Muscle of leg (tissue), 11 donors: Measurements from ENCODE around the gene GOLGA8B. TPM values are rescaled to one million over a fixed set of nuclear protein-coding genes. Genes with fewer than 3 reads are reported as not detected.
"Not testable (repeated sequence)": the region's sequence is repeated elsewhere in the genome, so short reads cannot be mapped to it uniquely, and the experiment has no call there.

Experiments
- DNase-seq: peaks from one replicate; pipeline ENCODE4 v3.0.0; 2013
- H3K27ac ChIP-seq: one replicate; pipeline ENCODE4 v1.5.1; 2013; ENCODE audit warnings: mild to moderate bottlenecking, low read length, control low read depth
- H3K27me3 ChIP-seq: one replicate; pipeline ENCODE4 v1.6.1; 2013; ENCODE audit warnings: low read length; ENCODE audit not compliant: control insufficient read depth, insufficient read depth
- H3K36me3 ChIP-seq: one replicate; pipeline ENCODE4 v1.6.1; 2013; ENCODE audit warnings: low read length; ENCODE audit not compliant: control insufficient read depth, insufficient read depth
- H3K4me1 ChIP-seq: one replicate; pipeline ENCODE4 v1.6.1; 2013; ENCODE audit warnings: low read length; ENCODE audit not compliant: control insufficient read depth, insufficient read depth
- H3K4me3 ChIP-seq: one replicate; pipeline ENCODE4 v1.5.1; 2013; ENCODE audit warnings: low read length, control low read depth
- H3K9me3 ChIP-seq: replicated peaks from 2 replicates; pipeline ENCODE4 v1.6.1; 2013; ENCODE audit warnings: low read depth, low read length; ENCODE audit not compliant: control insufficient read depth
- WGBS: methylation state at CpG from one replicate; pipeline ENCODE4 v1.1.5; 2013; ENCODE audit warnings: missing lambda C conversion rate; ENCODE audit not compliant: insufficient coverage; 5-methylcytosine and 5-hydroxymethylcytosine counted together
- polyA plus RNA-seq, 8 donors: library from polyadenylated mRNA; unstranded; fragments of 120-200 nt; gene quantifications; one replicate each; pipeline versions ENCODE4 v1.2.1 to v1.2.3, GENCODE V29; 2013; ENCODE audit warnings: inconsistent platforms in 1 of 8, low replicate concordance in 1 of 8; ENCODE audit not compliant: insufficient read length in 8 of 8, insufficient read depth in 1 of 8
- total RNA-seq: library from RNA; stranded (reverse); fragments of 120-200 nt; gene quantifications from one replicate; pipeline ENCODE4 v1.2.4, GENCODE V29; 2013

Gene GOLGA8B
- total and polyA plus RNA-seq, 9 donors = 15.6 to 66.8 (median 27.1) TPM

DNA sequence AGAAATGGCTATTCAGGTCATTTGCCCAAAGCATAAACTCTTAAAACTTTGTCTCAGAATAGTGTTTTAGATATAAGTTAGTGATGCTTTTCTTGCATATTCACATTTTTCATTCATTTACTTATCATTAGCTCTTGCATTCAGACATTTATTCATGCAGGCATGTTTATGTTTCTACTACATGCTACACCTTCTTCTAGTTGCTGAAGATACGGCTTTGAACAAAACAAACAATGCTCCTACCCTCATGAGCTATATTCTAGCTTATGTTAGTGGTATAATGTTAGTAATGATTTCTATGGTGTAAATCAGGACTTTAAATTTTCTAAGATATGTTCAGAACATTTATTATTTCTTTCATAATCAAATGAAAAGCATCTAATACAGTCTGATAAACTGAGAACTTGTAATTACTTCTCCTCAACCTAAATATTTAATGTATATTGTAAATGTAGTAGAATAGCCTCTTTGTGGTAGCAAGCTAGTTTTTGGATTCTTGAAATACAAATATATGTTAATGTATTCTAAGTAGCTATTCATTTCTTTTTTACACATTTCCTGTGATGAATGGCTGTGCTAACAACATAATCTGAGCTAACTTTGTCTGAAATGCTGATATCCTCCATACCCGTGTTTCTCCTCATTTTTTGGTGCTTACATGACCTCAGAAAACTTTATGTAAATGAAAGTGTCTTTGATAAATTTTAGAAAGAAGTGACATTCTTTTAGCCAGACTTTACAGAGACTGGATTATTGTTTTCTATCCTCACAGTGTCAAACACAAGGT, 15.5 kb upstream of the GOLGA8B start:
- Histone ChIP-seq H3K36me3 (no peaks in the 10 kb centered on the region), H3K27me3 (no peaks in the 10 kb centered on the region), H3K4me1 (no peaks in the 10 kb centered on the region), H3K9me3 (no peaks in the 10 kb centered on the region), H3K4me3 (no peak overlapping the region), H3K27ac (no peak overlapping the region)
- WGBS = no CpG with 5 or more reads among the region's 2 CpGs
- no peak for DNase-seq

DNA sequence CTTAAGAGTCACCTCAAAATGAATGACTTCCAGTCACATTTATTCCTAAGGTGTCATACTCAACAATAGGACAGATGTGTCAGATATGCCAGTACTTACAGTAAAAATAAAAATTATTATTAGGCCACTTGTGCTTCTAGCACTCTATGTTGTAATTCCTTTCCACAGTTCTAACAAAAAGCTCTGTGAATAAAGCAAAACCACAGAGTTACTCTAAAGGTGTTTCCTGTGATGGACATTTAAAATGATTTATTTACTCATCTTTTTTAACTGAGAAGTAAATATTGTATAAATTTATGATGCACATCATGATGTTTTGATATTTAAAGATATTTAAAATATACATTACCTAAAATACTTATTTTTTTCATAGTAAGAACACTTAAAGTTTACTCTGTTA, 13.9 kb upstream of the GOLGA8B start:
- H3K27ac ChIP-seq = no peak overlapping the region
- no peak overlapping the region for H3K4me3 ChIP-seq
- no peaks in the 10 kb centered on the region for H3K36me3 ChIP-seq
- no peak for DNase-seq
- H3K27me3 ChIP-seq = no peaks in the 10 kb centered on the region
- H3K9me3 ChIP-seq = no peaks in the 10 kb centered on the region
- H3K4me1 ChIP-seq = no peaks in the 10 kb centered on the region

DNA sequence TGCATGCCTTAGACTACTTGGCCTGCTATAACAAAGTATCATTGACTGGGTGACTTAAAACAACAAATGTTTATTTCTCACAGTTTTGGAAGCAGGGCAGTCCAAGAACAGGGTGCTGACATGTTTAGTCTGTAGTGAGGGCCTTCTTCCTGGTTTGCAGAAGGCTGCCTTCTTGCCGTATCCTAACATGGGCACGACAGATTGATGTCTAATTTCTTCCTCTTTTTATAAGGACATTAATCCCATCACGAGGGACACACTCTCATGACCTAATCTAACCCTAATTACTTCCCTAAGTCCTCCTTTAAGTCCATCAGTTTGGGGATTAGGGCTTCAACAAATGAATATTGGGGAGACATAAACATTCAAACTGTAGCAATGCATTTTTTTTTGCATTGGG, 10.9 kb upstream of the GOLGA8B start:
- no peaks in the 10 kb centered on the region for H3K27me3 ChIP-seq
- DNase-seq = no peak
- no peaks in the 10 kb centered on the region for H3K4me1 ChIP-seq
- no CpG with 5 or more reads among the region's 3 CpGs for WGBS
- no peaks in the 10 kb centered on the region for H3K36me3 ChIP-seq
- H3K9me3 ChIP-seq = no peaks in the 10 kb centered on the region
- no peak overlapping the region for H3K4me3 ChIP-seq
- H3K27ac ChIP-seq = no peak overlapping the region

DNA sequence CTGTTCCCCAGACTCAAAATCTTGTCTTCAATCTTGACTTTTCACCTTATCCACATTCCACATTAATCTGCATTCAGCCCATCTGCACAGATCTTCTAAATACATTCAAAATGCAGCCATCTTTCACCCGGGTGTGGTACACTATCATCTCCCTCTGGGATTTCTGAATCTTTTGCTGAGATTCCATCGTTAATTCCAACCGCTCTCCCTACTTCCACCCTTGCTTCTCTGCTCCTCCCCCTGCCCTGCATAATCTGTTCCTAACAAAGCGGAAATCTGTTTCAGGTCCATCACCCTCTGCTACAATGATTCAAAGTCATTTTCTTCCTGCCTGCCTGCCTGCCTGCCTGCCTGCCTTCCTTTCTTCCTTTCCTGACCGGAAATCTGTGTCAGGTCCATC, 7.9 kb upstream of the GOLGA8B start:
- H3K36me3 ChIP-seq = no peaks in the 10 kb centered on the region
- 51% methylated on average over 5 of the region's 5 CpGs for WGBS
- no peak overlapping the region for H3K27ac ChIP-seq
- H3K27me3 ChIP-seq = no peaks in the 10 kb centered on the region
- no peak overlapping the region for H3K4me3 ChIP-seq
- no peaks in the 10 kb centered on the region for H3K9me3 ChIP-seq
- DNase-seq = no peak
- peaks cover 2% of the 10 kb centered on the region for H3K4me1 ChIP-seq

DNA sequence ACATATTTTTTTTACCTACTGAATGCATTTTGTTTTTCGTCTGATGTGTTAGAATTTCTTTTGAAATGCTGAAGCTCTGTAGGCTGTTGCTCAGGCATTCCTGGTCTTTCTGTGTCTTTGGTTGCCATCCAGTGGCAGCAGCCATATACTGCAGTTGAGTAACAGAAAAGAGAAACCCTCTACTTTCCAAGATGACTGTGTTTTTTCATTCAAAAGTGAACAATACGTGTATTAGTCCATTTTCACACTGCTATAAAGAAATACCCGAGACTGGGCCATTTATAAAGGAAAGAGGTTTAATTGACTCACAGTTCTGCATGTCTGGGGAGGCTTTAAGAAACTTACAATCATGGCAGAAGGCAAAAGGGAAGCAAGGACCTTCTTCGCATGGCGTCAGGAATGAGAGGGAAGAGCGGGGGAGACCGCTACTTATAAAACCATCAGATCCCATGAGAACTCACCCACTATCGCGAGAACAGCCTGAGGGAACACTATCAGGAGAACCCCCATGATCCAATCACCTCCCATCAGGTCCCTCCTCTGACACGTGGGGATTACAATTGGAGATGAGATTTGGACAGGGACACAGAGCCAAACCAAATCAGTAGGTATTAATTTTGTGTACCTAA, 4.7 kb upstream of the GOLGA8B start:
- Histone ChIP-seq H3K36me3 (no peaks in the 10 kb centered on the region), H3K4me1 (peaks cover 8% of the 10 kb centered on the region), H3K4me3 (no peak overlapping the region), H3K9me3 (no peaks in the 10 kb centered on the region), H3K27ac (no peak overlapping the region), H3K27me3 (peaks cover 15% of the 10 kb centered on the region)
- DNase-seq = peak; percentile 69
- WGBS = no CpG with 5 or more reads among the region's 10 CpGs

DNA sequence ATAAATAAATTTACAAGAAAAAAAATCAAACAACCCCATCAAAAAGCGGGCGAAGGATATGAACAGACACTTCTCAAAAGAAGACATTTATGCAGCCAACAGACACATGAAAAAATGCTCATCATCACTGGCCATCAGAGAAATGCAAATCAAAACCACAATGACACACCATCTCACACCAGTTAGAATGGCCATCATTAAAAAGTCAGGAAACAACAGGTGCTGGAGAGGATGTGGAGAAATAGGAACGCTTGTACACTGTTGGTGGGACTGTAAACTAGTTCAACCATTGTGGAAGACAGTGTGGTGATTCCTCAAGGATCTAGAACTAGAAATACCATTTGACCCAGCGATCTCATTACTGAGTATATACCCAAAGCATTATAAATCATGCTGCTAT, 2.5 kb upstream of the GOLGA8B start:
- not testable (repeated sequence) for H3K4me3 ChIP-seq, H3K36me3 ChIP-seq, H3K9me3 ChIP-seq, DNase-seq, H3K27ac ChIP-seq
- WGBS = no CpG with 5 or more reads among the region's 4 CpGs
- Histone ChIP-seq H3K27me3 (peaks cover 28% of the 10 kb centered on the region), H3K4me1 (peaks cover 25% of the 10 kb centered on the region)

DNA sequence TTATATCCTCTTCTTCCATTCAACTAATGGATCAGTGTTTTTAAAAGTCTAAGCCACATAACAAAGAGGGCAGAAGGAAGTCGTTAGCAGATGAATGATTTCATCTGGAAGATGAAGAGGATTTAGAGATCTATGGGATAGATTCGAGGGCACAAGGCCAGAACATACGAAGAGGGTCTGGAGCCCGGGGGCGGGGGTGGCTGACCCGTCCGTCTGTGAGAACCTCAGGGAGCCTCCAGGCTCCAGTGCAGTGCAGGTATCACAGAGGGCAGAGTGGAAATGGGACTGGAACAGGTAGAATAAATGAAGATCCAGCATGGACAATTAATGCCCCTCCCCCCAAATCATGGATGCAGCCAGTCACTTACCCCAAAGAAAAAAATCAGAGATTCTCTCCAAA, 1.5 kb upstream of the GOLGA8B start:
- WGBS = 34% methylated on average over 6 of the region's 7 CpGs

DNA sequence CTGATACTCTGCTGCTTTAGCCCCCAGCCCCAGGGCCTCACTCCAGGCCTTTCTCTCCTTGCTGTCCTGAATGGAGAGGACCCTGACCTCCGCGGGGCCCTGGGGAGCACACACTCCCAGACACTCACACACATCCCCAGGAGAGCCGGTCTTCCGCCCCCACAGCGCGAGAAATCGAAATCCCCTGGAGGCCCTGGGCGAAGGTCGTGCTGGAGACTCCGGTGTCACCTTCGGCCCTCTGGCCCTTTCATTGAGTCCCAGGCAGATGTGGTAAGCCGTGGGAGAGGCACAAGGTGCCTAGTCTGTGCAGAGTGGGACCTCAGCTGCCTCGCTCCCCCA, 848 bp upstream of the GOLGA8B start:
- H3K4me1 ChIP-seq = peaks cover 34% of the 10 kb centered on the region
- WGBS = 36% methylated on average over 12 of the region's 13 CpGs
- peak overlapping the region; percentile 67 for H3K4me3 ChIP-seq
- no peaks in the 10 kb centered on the region for H3K9me3 ChIP-seq
- no peak overlapping the region for H3K27ac ChIP-seq
- H3K36me3 ChIP-seq = no peaks in the 10 kb centered on the region
- H3K27me3 ChIP-seq = peaks cover 28% of the 10 kb centered on the region
- DNase-seq = no peak

More for the DNA sequence above, 1.5 kb upstream of the GOLGA8B start:
- H3K27ac ChIP-seq = no peak overlapping the region
- no peak overlapping the region for H3K4me3 ChIP-seq
- H3K36me3 ChIP-seq = no peaks in the 10 kb centered on the region
- H3K27me3 ChIP-seq = peaks cover 28% of the 10 kb centered on the region
- H3K4me1 ChIP-seq = peaks cover 31% of the 10 kb centered on the region
- no peak for DNase-seq
- H3K9me3 ChIP-seq = no peaks in the 10 kb centered on the region

DNA sequence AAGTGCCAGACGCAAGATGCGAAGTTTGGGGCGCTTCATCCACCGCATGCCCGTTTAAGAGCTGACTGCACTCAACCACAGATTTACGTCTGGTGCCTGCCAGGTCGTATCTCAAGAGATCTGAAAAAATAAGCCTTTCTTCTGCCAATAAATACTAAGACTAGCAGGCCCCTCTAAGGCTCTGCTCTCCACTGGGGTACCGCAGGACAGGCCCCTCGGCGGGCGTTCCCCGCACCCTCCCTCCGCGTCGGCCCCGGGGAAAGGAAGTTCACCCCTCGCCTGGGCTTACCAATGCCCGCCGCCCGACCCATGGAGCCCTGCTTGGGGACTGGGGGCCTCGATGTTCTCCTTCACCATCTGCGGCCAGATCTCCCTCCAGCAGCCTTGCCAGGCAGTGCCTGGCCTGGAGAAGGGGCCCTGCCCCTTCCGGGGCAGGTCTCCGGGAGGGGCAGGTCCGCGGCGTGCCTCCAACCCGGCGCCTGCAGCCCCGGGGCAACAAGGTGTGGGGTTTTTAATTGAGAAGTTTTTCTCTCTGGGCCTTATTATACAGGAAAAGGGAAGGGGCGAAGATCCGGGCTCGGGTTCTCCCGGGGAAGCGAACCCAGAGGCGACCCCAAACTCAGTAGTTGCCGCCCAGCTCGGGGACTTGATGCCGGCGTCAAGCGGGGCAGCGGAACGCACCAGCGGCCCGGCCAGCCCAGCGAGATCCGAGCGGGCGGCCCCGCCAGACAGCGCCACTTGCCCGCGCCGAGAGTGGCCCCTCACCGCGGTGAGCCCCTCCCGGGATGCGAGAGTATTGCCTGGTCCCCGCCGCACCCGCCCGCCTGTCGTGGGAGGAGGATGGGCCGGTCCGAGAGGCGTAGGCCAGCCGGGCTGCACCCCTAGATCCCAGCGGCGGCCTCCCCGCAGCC, 735 bp downstream of the GOLGA8B start:
- H3K9me3 ChIP-seq = no peaks in the 10 kb centered on the region
- H3K4me3 ChIP-seq = peak overlapping the region; percentile 53
- no peaks in the 10 kb centered on the region for H3K36me3 ChIP-seq
- H3K27me3 ChIP-seq = peaks cover 28% of the 10 kb centered on the region
- peaks cover 32% of the 10 kb centered on the region for H3K4me1 ChIP-seq
- DNase-seq = no peak
- no peak overlapping the region for H3K27ac ChIP-seq
- 2% methylated on average over 58 of the region's 70 CpGs for WGBS
